HG03378 (cell line): ENCODE data around the gene SMPD3.
"Not testable (repeated sequence)": the region's sequence is repeated elsewhere in the genome, so short reads cannot be mapped to it uniquely, and the experiment has no call there.

ENCODE experiments used
- ATAC-seq: cut with Tn5 transposase; IDR thresholded peaks from one replicate; pipeline ENCODE4 v1.9.1; 2021; ENCODE audit warnings: mild to moderate bottlenecking, moderate library complexity; ENCODE audit not compliant: unreplicated experiment

The SMPD3 gene

GRCh38 chr16:68448360-68448970 is at the start of gene SMPD3:
Gene SMPD3, minus strand, starts transcription at chr16:68448508. Its CDS starts 76,327 bp downstream, at chr16:68372181.
- ATAC-seq = peak; percentile 82

- no peak for ATAC-seq
Measured at GRCh38 chr16:68496689-68497088, 48.4 kb upstream of the SMPD3 start.

DNA sequence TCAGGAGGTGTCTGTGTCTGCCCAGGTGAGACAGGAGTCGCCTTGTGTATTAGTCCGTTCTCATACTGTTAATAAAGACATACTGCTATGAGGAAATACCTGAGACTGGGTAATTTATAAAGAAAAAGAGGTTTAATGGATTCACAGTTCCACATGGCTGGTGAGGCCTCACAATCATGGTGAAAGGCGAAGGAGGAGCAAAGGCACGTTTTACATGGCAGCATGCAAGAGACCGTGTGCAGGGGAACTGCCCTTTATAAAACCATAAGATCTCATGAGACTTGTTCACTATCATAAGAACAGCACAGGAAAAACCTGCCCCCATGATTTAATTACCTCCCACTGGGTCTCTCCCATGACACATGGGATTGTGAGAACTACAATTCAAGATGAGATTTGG is 46.0 kb upstream of the SMPD3 start:
- not testable (repeated sequence) for ATAC-seq

GRCh38 chr16:68493412-68494070 is 45.2 kb upstream of the SMPD3 start:
- no peak for ATAC-seq

DNA sequence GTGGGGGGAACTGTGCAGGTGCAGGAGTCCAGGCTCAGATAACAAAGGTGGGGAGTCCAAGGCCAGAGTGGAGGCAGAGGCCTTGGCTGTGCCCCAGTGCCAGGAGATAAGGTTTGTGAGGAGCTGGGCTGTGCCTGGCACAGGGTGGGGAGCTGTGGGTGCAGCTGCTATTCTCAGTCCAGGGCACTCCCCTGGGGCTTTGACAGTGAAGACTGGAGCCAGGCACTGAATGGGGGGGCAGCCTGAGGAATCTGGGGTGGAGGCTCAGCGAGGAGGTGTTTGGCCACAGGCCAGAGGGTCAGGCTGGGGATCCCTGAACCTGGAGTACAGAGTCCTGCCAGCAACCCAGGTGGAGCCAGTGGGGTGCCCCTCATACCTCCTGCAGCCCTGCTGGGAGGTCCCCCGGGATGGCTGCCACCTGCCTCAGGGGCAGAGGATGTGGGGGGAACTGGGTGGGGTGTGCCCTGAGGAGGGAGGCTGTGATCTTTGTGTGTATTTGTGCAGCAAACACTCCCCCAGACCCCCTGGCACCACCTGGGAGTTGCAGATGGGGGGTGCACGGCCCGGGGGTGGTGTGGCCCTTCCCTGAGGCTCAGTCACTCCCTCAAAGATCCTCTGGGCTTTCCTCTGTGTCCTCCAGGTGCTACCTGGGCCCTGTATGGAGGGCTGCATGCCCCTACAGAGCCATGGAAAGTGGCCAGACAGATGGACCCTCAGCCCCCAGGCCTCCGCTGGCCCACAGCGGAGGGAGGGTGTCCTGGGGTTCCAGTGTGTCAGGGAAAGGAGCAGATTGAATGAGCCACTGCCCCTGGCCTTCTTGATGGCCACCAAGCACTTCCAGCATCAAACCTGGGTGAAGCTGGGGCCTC is 44.5 kb upstream of the SMPD3 start:
- ATAC-seq = no peak

GRCh38 chr16:68492151-68492542 is 43.8 kb upstream of the SMPD3 start:
- no peak for ATAC-seq

GRCh38 chr16:68491576-68491950 is 43.3 kb upstream of the SMPD3 start:
- ATAC-seq = no peak

- ATAC-seq = no peak
Measured at GRCh38 chr16:68490829-68491575, 42.7 kb upstream of the SMPD3 start.

GRCh38 chr16:68490358-68490757 is 42.0 kb upstream of the SMPD3 start:
- ATAC-seq = no peak

DNA sequence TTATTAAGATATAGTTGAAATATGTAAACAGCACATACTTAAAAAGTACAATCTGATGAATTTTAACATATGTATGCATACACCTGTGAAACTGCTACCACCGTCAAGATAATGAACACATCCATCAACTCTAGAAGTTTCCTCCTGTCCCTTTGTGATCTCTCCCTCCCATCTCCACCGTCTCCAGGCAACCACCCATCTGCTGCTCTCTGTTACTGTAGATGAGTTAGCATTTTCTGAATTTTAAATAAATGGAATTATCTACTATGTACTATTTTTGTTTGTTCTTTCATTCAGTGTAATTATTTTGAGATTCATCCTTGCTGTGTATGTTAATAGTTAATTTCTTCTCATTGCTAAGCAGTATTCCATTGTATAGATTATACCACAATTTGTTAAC is 40.2 kb upstream of the SMPD3 start:
- ATAC-seq = no peak

- ATAC-seq = no peak
Measured at GRCh38 chr16:68487669-68488068, 39.4 kb upstream of the SMPD3 start.

GRCh38 chr16:68487203-68487514 is 38.9 kb upstream of the SMPD3 start:
- no peak for ATAC-seq

GRCh38 chr16:68486502-68487202 is 38.3 kb upstream of the SMPD3 start:
- no peak for ATAC-seq

GRCh38 chr16:68481636-68482035 is 33.3 kb upstream of the SMPD3 start:
- no peak for ATAC-seq

- ATAC-seq = no peak
Measured at GRCh38 chr16:68480084-68480995, 32.0 kb upstream of the SMPD3 start.

GRCh38 chr16:68479271-68479670 is 31.0 kb upstream of the SMPD3 start:
- no peak for ATAC-seq

GRCh38 chr16:68478526-68479250 is 30.4 kb upstream of the SMPD3 start:
- ATAC-seq = no peak

GRCh38 chr16:68475071-68475470 is 26.8 kb upstream of the SMPD3 start:
- no peak for ATAC-seq
